Left ventricle myocardium superior (tissue), 1 donor: ENCODE data around the gene ZNF180. TPM values are rescaled to one million over a fixed set of nuclear protein-coding genes. Genes with fewer than 3 reads are reported as not detected.

ENCODE experiments used
- total RNA-seq: library from RNA; stranded (reverse); fragmentation: NEBNext Ultra II Directional; extraction: Animal tissue kit (Norgen Biotek cat#: 25700); gene quantifications from one replicate; pipeline ENCODE4 v1.2.1, GENCODE V29; 2021
- donor health status: DM: no; HTN: yes; CAD: no; lungs with severe emphysema.

The ZNF180 gene
- total RNA-seq, 1 donor from 2014 or later, result 3.6 TPM

Other genes with a start within 250 kb of the ZNF180 start
- 6.5 TPM for gene ZNF233, start 240.6 kb downstream of the ZNF180 start, total RNA-seq
- 4.5 TPM for gene ZNF235, start 195.5 kb downstream of the ZNF180 start, total RNA-seq
- gene ZNF112, start 143.8 kb downstream of the ZNF180 start, total RNA-seq, result 5.4 TPM
- gene ZNF285, start 98.9 kb downstream of the ZNF180 start, total RNA-seq, result 5.5 TPM
- gene ZNF229, start 52.0 kb downstream of the ZNF180 start, total RNA-seq, result 6.7 TPM
- gene CEACAM20, start 29.2 kb upstream of the ZNF180 start, total RNA-seq, result not detected
- not detected for gene IGSF23, start 113.0 kb upstream of the ZNF180 start, total RNA-seq
- 40.7 TPM for gene PVR, start 143.4 kb upstream of the ZNF180 start, total RNA-seq
- gene CEACAM19, start 171.0 kb upstream of the ZNF180 start, total RNA-seq, result 4.2 TPM
- not detected for gene CEACAM16, start 198.6 kb upstream of the ZNF180 start, total RNA-seq
- gene BCL3, start 248.2 kb upstream of the ZNF180 start, total RNA-seq, result 14.5 TPM